HepG2 (cell line): ENCODE results near the gene CADM2. TPM values are rescaled to one million over a fixed set of nuclear protein-coding genes. Genes with fewer than 3 reads are reported as not detected.
A peak's percentile ranks its signal among the peaks of the same experiment; 100 is the strongest.

Experiments used
- ATAC-seq: fragments of 200-7000 bp; cut with Tn5 transposase; 3 replicates; pipeline ENCODE4 v1.9.1; 2020; ENCODE audit warnings: mild to moderate bottlenecking, moderate library complexity
- BruUV-seq: library from RNA; stranded (reverse); fragments of 400-500 nt; replicated peaks from 2 replicates; lab custom pipeline; 2021; lab: Mats Ljungman, UMichigan
- CTCF ChIA-PET: fragments of 300-600 bp; formaldehyde crosslinking; extraction: SDS; loops from one replicate; lab custom pipeline; 2021; ENCODE audit warnings: low total read pairs, inconsistent platforms, low intra/inter-chr PET ratio; lab: Yijun Ruan, JAX
- POLR2A ChIA-PET: fragments of 350-600 bp; sonication (Branson Sonifier 250); formaldehyde crosslinking; loops from one replicate; lab custom pipeline; 2020; ENCODE audit warnings: antibody characterized with exemption, inconsistent platforms; lab: Yijun Ruan, JAX
- DNase-seq: peaks from one replicate; pipeline ENCODE4 v3.0.0-alpha.2; 2015; ENCODE audit warnings: low spot score
- FAIRE-seq: peaks from 3 replicates; lab custom pipeline; 2011; peaks lifted over from hg19 to GRCh38; lab: Jason Lieb, UNC
- H2AFZ ChIP-seq: one replicate; pipeline ENCODE4 v1.6.1; 2011; ENCODE audit warnings: low read length, inconsistent platforms
- H3K27ac ChIP-seq: fragments of 300-600 bp; 3 replicates; pipeline ENCODE4 v1.8.0; 2011; ENCODE audit warnings: mixed run types, mild to moderate bottlenecking, mixed read lengths, low read length, inconsistent platforms; ENCODE audit not compliant: insufficient read depth; ENCODE audit errors: extremely low read length
- H3K27me3 ChIP-seq, 2 experiments: fragments of 200-600 bp in 1 of 2; 2 replicates in 1 of 2; 3 replicates in 1 of 2; pipeline versions ENCODE4 v1.6.0 to v1.8.0; 2011; ENCODE audit warnings: low read length in 2 of 2, mild to moderate bottlenecking in 2 of 2, moderate library complexity in 2 of 2, inconsistent platforms in 1 of 2; ENCODE audit not compliant: insufficient read depth in 2 of 2, control insufficient read depth in 1 of 2
- H3K36me3 ChIP-seq, 2 experiments: fragments of 200-600 bp in 1 of 2; replicated peaks in 1 of 2; 2 replicates in 1 of 2; 3 replicates in 1 of 2; pipeline versions ENCODE4 v1.5.1 to v1.8.0; 2011; ENCODE audit warnings: low read length in 2 of 2, inconsistent platforms in 1 of 2; ENCODE audit not compliant: insufficient read depth in 2 of 2, control insufficient read depth in 1 of 2
- H3K4me1 ChIP-seq: 2 replicates; pipeline ENCODE4 v1.5.1; 2012; ENCODE audit warnings: low read length, inconsistent platforms; ENCODE audit not compliant: insufficient read depth
- H3K4me2 ChIP-seq: 2 replicates; pipeline ENCODE4 v1.6.0; 2011; ENCODE audit warnings: low read depth, low read length, inconsistent platforms
- H3K4me3 ChIP-seq, 3 experiments: fragments of 200-600 bp in 1 of 3; sonication (generic), shearing (Covaris generic) in 1 of 3; replicated peaks in 1 of 3; 2 replicates each; pipeline ENCODE4 v1.5.1; 2011 to 2016; ENCODE audit warnings: low read length in 3 of 3, inconsistent platforms in 2 of 3, low read depth in 2 of 3, mild to moderate bottlenecking in 2 of 3, control low read depth in 1 of 3, mixed read lengths in 1 of 3; ENCODE audit not compliant: insufficient read depth in 1 of 3
- H3K79me2 ChIP-seq: one replicate; pipeline ENCODE4 v1.6.1; 2011; ENCODE audit warnings: low read length, inconsistent platforms; ENCODE audit not compliant: insufficient read depth
- H3K9ac ChIP-seq: 2 replicates; pipeline ENCODE4 v1.6.0; 2011; ENCODE audit warnings: mild to moderate bottlenecking, low read depth, low read length, inconsistent platforms; ENCODE audit not compliant: insufficient read depth
- H3K9me3 ChIP-seq: 2 replicates; pipeline ENCODE4 v1.5.1; 2012; ENCODE audit warnings: mild to moderate bottlenecking, low read length
- H4K20me1 ChIP-seq: 2 replicates; pipeline ENCODE4 v1.6.0; 2011; ENCODE audit warnings: inconsistent platforms, mild to moderate bottlenecking, low read length, moderate library complexity; ENCODE audit not compliant: insufficient read depth
- CTCF ChIP-seq: sonication (generic); formaldehyde crosslinking; IDR thresholded peaks from 2 replicates; pipeline ENCODE4 v1.5.0; 2020; ENCODE audit warnings: mild to moderate bottlenecking, missing genetic modification reagents, moderate library complexity
- MIXL1 ChIP-seq: IDR thresholded peaks from 2 replicates; pipeline ENCODE4 v1.6.1; 2016
- RARG ChIP-seq: sonication (generic); formaldehyde crosslinking; IDR thresholded peaks from 2 replicates; pipeline ENCODE4 v1.4.0; 2020; ENCODE audit warnings: low read depth, mild to moderate bottlenecking, missing genetic modification reagents
- SMAD9 ChIP-seq: sonication (generic); formaldehyde crosslinking; IDR thresholded peaks from 2 replicates; pipeline ENCODE4 v1.5.1; 2020; ENCODE audit warnings: mild to moderate bottlenecking, missing genetic modification reagents
- SMC3 ChIP-seq: IDR thresholded peaks from 2 replicates; pipeline ENCODE4 v1.6.1; 2011; ENCODE audit warnings: low read length, improper control_type of control experiment
- STAG1 ChIP-seq: sonication (generic); formaldehyde crosslinking; IDR thresholded peaks from 2 replicates; pipeline ENCODE4 v1.4.0; 2020; ENCODE audit warnings: missing genetic modification reagents
- YEATS2 ChIP-seq: sonication (generic); formaldehyde crosslinking; IDR thresholded peaks from 2 replicates; pipeline ENCODE4 v1.4.0; 2020; ENCODE audit warnings: missing genetic modification reagents, borderline replicate concordance
- ZFP1 ChIP-seq: IDR thresholded peaks from 2 replicates; pipeline ENCODE4 v1.6.1; 2016
- ZIK1 ChIP-seq: sonication (generic); formaldehyde crosslinking; IDR thresholded peaks from 2 replicates; pipeline ENCODE4 v1.5.0; 2020; ENCODE audit warnings: mild to moderate bottlenecking, low read depth, missing genetic modification reagents, borderline replicate concordance
- ZNF431 ChIP-seq: sonication (generic); formaldehyde crosslinking; IDR thresholded peaks from 2 replicates; pipeline ENCODE4 v1.9.0; 2022; ENCODE audit warnings: missing genetic modification reagents, low read depth, mild to moderate bottlenecking, borderline replicate concordance
- WGBS: methylation state at CpG from one replicate; pipeline ENCODE4 v1.1.6; 2017; ENCODE audit warnings: low lambda C conversion rate; 5-methylcytosine and 5-hydroxymethylcytosine counted together
- in situ Hi-C: cut with HindIII; loops from 2 replicates; pipeline ENCODE4 v1.10.0; 2017; ENCODE audit warnings: low pct_unique_long_range_greater_than_20kb; ENCODE audit not compliant: extremely low pct_ligation_motif_present
- intact Hi-C: fragments of 100-400 bp; cut with micrococcal nuclease; formaldehyde crosslinking; loops from one replicate; pipeline ENCODE4 v1.10.0; 2022; ENCODE audit not compliant: unreplicated experiment
- polyA plus RNA-seq, 8 experiments: library from polyadenylated mRNA; depleted of rRNA in 3 of 8; stranded (reverse) in 7 of 8; unstranded in 1 of 8; fragments of >200 nt; fragmentation: Illumina TruSeq in 4 of 8; extraction: Trizol in 4 of 8; gene quantifications; 2 replicates each; pipeline versions ENCODE4 v1.2.1 to v1.2.3, GENCODE V29; 2011 to 2016; ENCODE audit warnings: low read depth in 4 of 8, missing spikeins in 1 of 8, mixed read lengths in 1 of 8; ENCODE audit not compliant: insufficient read depth in 1 of 8
- total RNA-seq, 5 experiments: library from RNA; depleted of rRNA; stranded (reverse); fragments of >200 nt; fragmentation: Illumina TruSeq; extraction: Trizol; gene quantifications; 2 replicates each; pipeline ENCODE4 v1.2.3, GENCODE V29; 2016; ENCODE audit warnings: low read depth in 1 of 5
- TF ChIP-seq, protein P1 (sequence below), 2 experiments: fragments of 450-650 bp in 1 of 2; sonication (generic) in 1 of 2; formaldehyde crosslinking; IDR thresholded peaks; 2 replicates each; pipeline versions ENCODE4 v1.5.0 to v1.8.0; 2020 to 2022; ENCODE audit warnings: mild to moderate bottlenecking in 1 of 2, missing genetic modification reagents in 1 of 2
- TF ChIP-seq, protein P2 (sequence below): sonication (generic); formaldehyde crosslinking; IDR thresholded peaks from 2 replicates; pipeline ENCODE4 v1.8.1; 2023; ENCODE audit warnings: missing genetic modification reagents, inconsistent platforms, borderline replicate concordance

CADM2 gene
- total and polyA plus RNA-seq, 2 of the 13 experiments (the other 11 are each of a cell fraction or from before 2014, with no cell fraction given) = not detected

DNA sequence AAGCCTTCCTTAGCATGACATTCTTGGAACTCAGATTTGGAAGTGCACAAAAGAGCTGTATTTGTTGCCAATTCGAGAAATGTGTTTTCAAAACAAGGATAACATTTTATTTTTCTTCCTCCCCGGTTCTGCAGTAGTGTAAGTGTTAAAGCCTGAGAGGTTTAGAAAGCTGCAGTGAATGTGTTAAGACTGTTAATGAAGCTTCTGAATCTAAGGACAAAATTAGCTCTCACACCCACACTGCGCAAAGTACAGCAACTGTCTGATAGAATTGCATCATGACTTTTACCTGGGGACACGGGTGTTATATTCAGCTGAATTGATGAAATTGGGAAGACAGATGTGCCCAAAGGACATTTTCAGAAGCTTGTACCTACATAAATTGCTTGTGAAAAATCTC is 344.4 kb downstream of the CADM2 start:
- no peak for DNase-seq
- H3K4me1 ChIP-seq = no peaks in the 10 kb centered on the region
- ATAC-seq = no peak
- H3K36me3 ChIP-seq = no peaks in the 10 kb centered on the region
- FAIRE-seq = no peak
- H3K9me3 ChIP-seq = no peaks in the 10 kb centered on the region
- no peak overlapping the region for H3K27ac ChIP-seq
- no peaks in the 10 kb centered on the region; a peak in 1 of 5 replicates for H3K27me3 ChIP-seq
- 15% methylated on average over 4 of the region's 4 CpGs for WGBS
- peak overlapping the region; percentile 9 for H2AFZ ChIP-seq
- no peak overlapping the region for H3K4me3 ChIP-seq
- no peaks in the 10 kb centered on the region for H3K79me2 ChIP-seq
- BruUV-seq = no TSS peak
- H3K9ac ChIP-seq = no peak overlapping the region
- intact Hi-C loops = loop anchor here (5.0 kb wide), 1 partner anchor 499 kb away; no protein-coding TSS in a partner anchor
- POLR2A ChIA-PET = no interaction called here
- TF ChIP-seq ZNF431 (CRISPR knock-in tag) (no peak), YEATS2 (no peak), MIXL1 (CRISPR knock-in tag) (no peak)
- TF ChIP-seq, protein P1, sequence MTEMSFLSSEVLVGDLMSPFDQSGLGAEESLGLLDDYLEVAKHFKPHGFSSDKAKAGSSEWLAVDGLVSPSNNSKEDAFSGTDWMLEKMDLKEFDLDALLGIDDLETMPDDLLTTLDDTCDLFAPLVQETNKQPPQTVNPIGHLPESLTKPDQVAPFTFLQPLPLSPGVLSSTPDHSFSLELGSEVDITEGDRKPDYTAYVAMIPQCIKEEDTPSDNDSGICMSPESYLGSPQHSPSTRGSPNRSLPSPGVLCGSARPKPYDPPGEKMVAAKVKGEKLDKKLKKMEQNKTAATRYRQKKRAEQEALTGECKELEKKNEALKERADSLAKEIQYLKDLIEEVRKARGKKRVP (CRISPR knock-in tag; IDR thresholded peaks at IDR 0.05) = 0 out of 4 replicates have a peak, but pooled peaks of 1 of the 2 experiments have one; percentile 19
- no peaks in the 10 kb centered on the region for H4K20me1 ChIP-seq
- CTCF ChIA-PET = no interaction called here
- in situ Hi-C loops = loop anchor here (10.0 kb wide), 1 partner anchor 272 kb away; no protein-coding TSS in a partner anchor
- no peak overlapping the region for H3K4me2 ChIP-seq

- DNase-seq = peak; percentile 3
- Histone ChIP-seq H3K4me1 (no peaks in the 10 kb centered on the region), H3K27me3 (no peaks in the 10 kb centered on the region; a peak in 1 of 5 replicates), H3K4me2 (no peak overlapping the region), H3K9ac (no peak overlapping the region), H3K9me3 (no peaks in the 10 kb centered on the region), H3K79me2 (no peaks in the 10 kb centered on the region), H3K27ac (no peak overlapping the region), H3K4me3 (no peak overlapping the region), H3K36me3 (no peaks in the 10 kb centered on the region), H2AFZ (no peak overlapping the region), H4K20me1 (no peaks in the 10 kb centered on the region)
- no peak for FAIRE-seq
- ATAC-seq = peak; percentile 32; the same call in 1 of the 3 replicates
- POLR2A ChIA-PET = no interaction called here
- in situ Hi-C loops (loop anchor here (10.0 kb wide), 1 partner anchor 270 kb away; no protein-coding TSS in a partner anchor), intact Hi-C loops (loop anchor here (1.0 to 5.0 kb wide), 4 partner anchors 56 to 498 kb away; no protein-coding TSS in a partner anchor)
- 1% methylated on average over 3 of the region's 3 CpGs for WGBS
- CTCF ChIA-PET = interaction anchor here (1.5 to 1.7 kb wide), 2 partner anchors 56 to 272 kb away, joined by 9 to 12 read pairs; no protein-coding TSS in a partner anchor
- BruUV-seq = no TSS peak
- TF ChIP-seq, protein P2, sequence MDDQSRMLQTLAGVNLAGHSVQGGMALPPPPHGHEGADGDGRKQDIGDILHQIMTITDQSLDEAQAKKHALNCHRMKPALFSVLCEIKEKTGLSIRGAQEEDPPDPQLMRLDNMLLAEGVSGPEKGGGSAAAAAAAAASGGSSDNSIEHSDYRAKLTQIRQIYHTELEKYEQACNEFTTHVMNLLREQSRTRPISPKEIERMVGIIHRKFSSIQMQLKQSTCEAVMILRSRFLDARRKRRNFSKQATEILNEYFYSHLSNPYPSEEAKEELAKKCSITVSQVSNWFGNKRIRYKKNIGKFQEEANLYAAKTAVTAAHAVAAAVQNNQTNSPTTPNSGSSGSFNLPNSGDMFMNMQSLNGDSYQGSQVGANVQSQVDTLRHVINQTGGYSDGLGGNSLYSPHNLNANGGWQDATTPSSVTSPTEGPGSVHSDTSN (CRISPR knock-in tag) = no peak
- TF ChIP-seq ZFP1 = no peak
- no peak for TF ChIP-seq ZIK1 (CRISPR knock-in tag)
- 0 out of 2 replicates have a peak, but pooled peaks have one; percentile 16 for TF ChIP-seq STAG1 (CRISPR knock-in tag)
- TF ChIP-seq SMAD9 (CRISPR knock-in tag) = no peak
- TF ChIP-seq RARG (CRISPR knock-in tag) = no peak
- TF ChIP-seq CTCF (CRISPR knock-in tag) = peak; percentile 32
- 0 out of 2 replicates have a peak, but pooled peaks have one; percentile 17 for TF ChIP-seq SMC3
Measured at GRCh38 chr3:85304360-85304964, 345.7 kb downstream of the CADM2 start.
